ENCODE data around the gene ZFP36. TPM values are rescaled to one million over a fixed set of nuclear protein-coding genes. Genes with fewer than 3 reads are reported as not detected.
A peak's percentile ranks its signal among the peaks of the same experiment; 100 is the strongest.

The ZFP36 gene
- polyA plus RNA-seq, 2 of the 4 experiments (the other 2 are of a cell fraction) = 22.1 to 29.1 TPM

GRCh38 chr19:39411081-39411831 is 4.6 kb downstream of the ZFP36 start (continued):
- TF ChIP-seq RAD21 (conservative IDR thresholded peaks at IDR 0.05 in 1 of 2, IDR thresholded peaks at IDR 0.05 in 1 of 2) (no peak), GATA3 (IDR thresholded peaks at IDR 0.05; ENCODE audit: borderline replicate concordance) (peak; percentile 33; the same call in 1 of the 2 replicates), NFE2L2 (conservative IDR thresholded peaks at IDR 0.05; ENCODE audit: low read length) (0 out of 2 replicates have a peak, but pooled peaks have one; percentile 21), ELK1 (IDR thresholded peaks at IDR 0.05; ENCODE audit: low read depth, low read length) (0 out of 2 replicates have a peak, but pooled peaks have one; percentile 32), EP300 (IDR thresholded peaks at IDR 0.05) (no peak), HOXA7 (CRISPR knock-in tag; IDR thresholded peaks at IDR 0.05) (peak; percentile 92; the same call in 1 of the 2 replicates), TFCP2L1 (CRISPR knock-in tag; IDR thresholded peaks at IDR 0.05) (0 out of 2 replicates have a peak, but pooled peaks have one; percentile 72), CHD2 (IDR thresholded peaks at IDR 0.05; ENCODE audit: low read length, partially characterized antibody) (peak; percentile 11), JUN (IDR thresholded peaks at IDR 0.05) (no peak; a peak in 2 of 5 replicates), RARB (CRISPR knock-in tag; IDR thresholded peaks at IDR 0.05) (peak; percentile 89), POLR2AphosphoS2 (conservative IDR thresholded peaks at IDR 0.05; ENCODE audit: low read length) (peak; percentile 89; the same call in 1 of the 2 replicates), ESRRA (IDR thresholded peaks at IDR 0.05; ENCODE audit: borderline replicate concordance, low read length) (0 out of 2 replicates have a peak, but pooled peaks have one; percentile 67)

- Histone ChIP-seq H3K4me2 (peak overlapping the region; percentile 95), H3K4me3 (peak overlapping the region; percentile 76), H3K9me3 (no peaks in the 10 kb centered on the region), H3K27ac (peak overlapping the region; percentile 94 to 99), H3K4me1 (peaks cover 43% of the 10 kb centered on the region)
- TF ChIP-seq HEYL (CRISPR knock-in tag; IDR thresholded peaks at IDR 0.05) (no peak), CTCF (IDR thresholded peaks at IDR 0.05) (peak; percentile 100), RNF2 (IDR thresholded peaks at IDR 0.05; ENCODE audit: borderline replicate concordance, low read depth) (no peak), HMGXB4 (CRISPR knock-in tag; IDR thresholded peaks at IDR 0.05; ENCODE audit: borderline replicate concordance) (no peak), NR3C1 (IDR thresholded peaks at IDR 0.05) (no peak), RAD21 (conservative IDR thresholded peaks at IDR 0.05 in 1 of 2, IDR thresholded peaks at IDR 0.05 in 1 of 2) (peak; percentile 100), SMC3 (IDR thresholded peaks at IDR 0.05) (peak; percentile 100), USF2 (IDR thresholded peaks at IDR 0.05) (no peak), ZNF302 (CRISPR knock-in tag; IDR thresholded peaks at IDR 0.05) (no peak), BCL3 (IDR thresholded peaks at IDR 0.05) (no peak)
- peak; percentile 97 to 98 for DNase-seq (ENCODE audit: low read depth in 1 of 2, low spot score in 1 of 2)
- no peak for FAIRE-seq
- peak; percentile 23 to 57 for ATAC-seq
- ChIA-PET CTCF (interaction anchor here (0.6 to 2.3 kb wide), 68 partner anchors 12 to 1009 kb away, joined by 3 to 484 read pairs (median 4); partner anchors contain the start of genes EID2B, FAM98C, GMFG and MED29), POLR2A (interaction anchor here (0.6 to 2.3 kb wide), 11 partner anchors 9 to 65 kb away, joined by 3 to 45 read pairs (median 9); partner anchors contain the start of genes MED29, PAF1 and RPS16)
- 2% methylated on average over 7 of the region's 7 CpGs for WGBS (ENCODE audit: missing lambda C conversion rate)
Observed at GRCh38 chr19:39411832-39412099, 5.1 kb downstream of the ZFP36 start.
